IPS-18c (cell line): Measurements from ENCODE around the gene THSD7A.

Experiments used
- H3K4me3 ChIP-seq: 2 replicates; pipeline ENCODE4 v1.7.0; 2013; ENCODE audit warnings: low read depth, mild to moderate bottlenecking, low read length, moderate library complexity; ENCODE audit not compliant: insufficient read depth
- H3K9me3 ChIP-seq: one replicate; pipeline ENCODE4 v1.6.1; 2013; ENCODE audit warnings: mild to moderate bottlenecking, low read length, moderate library complexity; ENCODE audit not compliant: control insufficient read depth, insufficient read depth

The THSD7A gene

GRCh38 chr7:11592699-11593098 is 239.3 kb downstream of the THSD7A start:
- H3K4me3 ChIP-seq, result no peak overlapping the region
- H3K9me3 ChIP-seq, result no peaks in the 10 kb centered on the region

GRCh38 chr7:11591943-11592342 is 240.1 kb downstream of the THSD7A start:
- H3K4me3 ChIP-seq, result no peak overlapping the region
- H3K9me3 ChIP-seq, result no peaks in the 10 kb centered on the region

- H3K9me3 ChIP-seq, result no peaks in the 10 kb centered on the region
- no peak overlapping the region for H3K4me3 ChIP-seq
Measured at GRCh38 chr7:11591055-11591633, 240.9 kb downstream of the THSD7A start.

GRCh38 chr7:11589251-11589650 is 242.7 kb downstream of the THSD7A start:
- H3K4me3 ChIP-seq, result no peak overlapping the region
- no peaks in the 10 kb centered on the region for H3K9me3 ChIP-seq

GRCh38 chr7:11587814-11588213 is 244.2 kb downstream of the THSD7A start:
- no peaks in the 10 kb centered on the region for H3K9me3 ChIP-seq
- no peak overlapping the region for H3K4me3 ChIP-seq

GRCh38 chr7:11587048-11587447 is 244.9 kb downstream of the THSD7A start:
- Histone ChIP-seq H3K9me3 (no peaks in the 10 kb centered on the region), H3K4me3 (no peak overlapping the region)

- Histone ChIP-seq H3K9me3 (no peaks in the 10 kb centered on the region), H3K4me3 (no peak overlapping the region)
Measured at GRCh38 chr7:11584406-11585031, 247.5 kb downstream of the THSD7A start.

- H3K4me3 ChIP-seq, result no peak overlapping the region
- H3K9me3 ChIP-seq, result no peaks in the 10 kb centered on the region
Measured at GRCh38 chr7:11579141-11579540, 252.9 kb downstream of the THSD7A start.

GRCh38 chr7:11576310-11576709 is 255.7 kb downstream of the THSD7A start:
- no peaks in the 10 kb centered on the region for H3K9me3 ChIP-seq
- H3K4me3 ChIP-seq, result no peak overlapping the region

GRCh38 chr7:11573128-11573750 is 258.8 kb downstream of the THSD7A start:
- Histone ChIP-seq H3K4me3 (no peak overlapping the region), H3K9me3 (no peaks in the 10 kb centered on the region)

- Histone ChIP-seq H3K9me3 (no peaks in the 10 kb centered on the region), H3K4me3 (no peak overlapping the region)
Measured at GRCh38 chr7:11570922-11571550, 261.0 kb downstream of the THSD7A start.

GRCh38 chr7:11570205-11570604 is 261.8 kb downstream of the THSD7A start:
- H3K4me3 ChIP-seq, result no peak overlapping the region
- H3K9me3 ChIP-seq, result no peaks in the 10 kb centered on the region

- H3K9me3 ChIP-seq, result no peaks in the 10 kb centered on the region
- H3K4me3 ChIP-seq, result no peak overlapping the region
Measured at GRCh38 chr7:11567571-11567970, 264.4 kb downstream of the THSD7A start.

GRCh38 chr7:11557627-11558026 is 274.4 kb downstream of the THSD7A start:
- no peaks in the 10 kb centered on the region for H3K9me3 ChIP-seq
- H3K4me3 ChIP-seq, result no peak overlapping the region

GRCh38 chr7:11552676-11553296 is 279.2 kb downstream of the THSD7A start:
- Histone ChIP-seq H3K9me3 (no peaks in the 10 kb centered on the region), H3K4me3 (no peak overlapping the region)

GRCh38 chr7:11551470-11551869 is 280.5 kb downstream of the THSD7A start:
- Histone ChIP-seq H3K4me3 (no peak overlapping the region), H3K9me3 (no peaks in the 10 kb centered on the region)

GRCh38 chr7:11548532-11548931 is 283.5 kb downstream of the THSD7A start:
- H3K4me3 ChIP-seq, result no peak overlapping the region
- H3K9me3 ChIP-seq, result no peaks in the 10 kb centered on the region

- no peaks in the 10 kb centered on the region for H3K9me3 ChIP-seq
- H3K4me3 ChIP-seq, result no peak overlapping the region
Measured at GRCh38 chr7:11541330-11541729, 290.7 kb downstream of the THSD7A start.
